ENCODE results near the gene PIK3CA.

DNA sequence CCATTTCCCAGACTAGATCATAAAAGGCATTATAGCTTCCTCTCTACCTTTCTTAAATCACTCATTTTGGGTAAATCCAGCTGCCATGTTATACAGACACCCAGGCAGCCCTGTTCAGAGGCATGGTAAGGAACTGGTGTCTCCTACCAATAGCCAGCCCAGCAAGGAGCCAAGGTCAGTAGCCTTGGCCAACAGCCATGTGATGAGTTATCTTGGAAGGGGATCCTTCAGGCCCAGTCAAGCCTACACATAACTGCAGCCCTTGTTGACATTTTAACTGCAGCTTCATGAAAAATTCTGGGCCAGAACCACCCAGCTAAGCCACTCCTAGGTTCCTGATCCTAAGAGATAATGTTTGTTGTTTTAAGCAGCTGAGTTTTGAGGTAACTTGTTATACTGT is 47.5 kb upstream of the PIK3CA start:
- TF ChIP-seq, protein P1, sequence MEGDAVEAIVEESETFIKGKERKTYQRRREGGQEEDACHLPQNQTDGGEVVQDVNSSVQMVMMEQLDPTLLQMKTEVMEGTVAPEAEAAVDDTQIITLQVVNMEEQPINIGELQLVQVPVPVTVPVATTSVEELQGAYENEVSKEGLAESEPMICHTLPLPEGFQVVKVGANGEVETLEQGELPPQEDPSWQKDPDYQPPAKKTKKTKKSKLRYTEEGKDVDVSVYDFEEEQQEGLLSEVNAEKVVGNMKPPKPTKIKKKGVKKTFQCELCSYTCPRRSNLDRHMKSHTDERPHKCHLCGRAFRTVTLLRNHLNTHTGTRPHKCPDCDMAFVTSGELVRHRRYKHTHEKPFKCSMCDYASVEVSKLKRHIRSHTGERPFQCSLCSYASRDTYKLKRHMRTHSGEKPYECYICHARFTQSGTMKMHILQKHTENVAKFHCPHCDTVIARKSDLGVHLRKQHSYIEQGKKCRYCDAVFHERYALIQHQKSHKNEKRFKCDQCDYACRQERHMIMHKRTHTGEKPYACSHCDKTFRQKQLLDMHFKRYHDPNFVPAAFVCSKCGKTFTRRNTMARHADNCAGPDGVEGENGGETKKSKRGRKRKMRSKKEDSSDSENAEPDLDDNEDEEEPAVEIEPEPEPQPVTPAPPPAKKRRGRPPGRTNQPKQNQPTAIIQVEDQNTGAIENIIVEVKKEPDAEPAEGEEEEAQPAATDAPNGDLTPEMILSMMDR (IDR thresholded peaks at IDR 0.05), result no peak
- no peak for TF ChIP-seq POLR2A (IDR thresholded peaks at IDR 0.05)

All from adrenal gland (tissue), 5 donors.